Measurements from ENCODE around the gene CFAP90. TPM values are rescaled to one million over a fixed set of nuclear protein-coding genes. Genes with fewer than 3 reads are reported as not detected.
A peak's percentile ranks its signal among the peaks of the same experiment; 100 is the strongest.

Gene CFAP90
- total and polyA plus RNA-seq, 2 of the 8 experiments (the other 6 are each of a cell fraction or from before 2014, with no cell fraction given), result 0.39 to 0.92 TPM

GRCh38 chr5:7868773-7869473, 18.0 kb upstream of the CFAP90 start, which contains the start of the genes FASTKD3 and MTRR (continued):
- no peak for TF ChIP-seq TAF7 (optimal IDR thresholded peaks at IDR 0.05; ENCODE audit: borderline replicate concordance, low read depth, low read length)
- peak in 1 of 2 experiments; percentile 72; a peak in 1 of 4 replicates for TF ChIP-seq HDAC2 (IDR thresholded peaks at IDR 0.05; ENCODE audit: borderline replicate concordance in 1 of 2, low read depth in 2 of 2, low read length in 2 of 2)
- no peak for TF ChIP-seq RFX5 (IDR thresholded peaks at IDR 0.05; ENCODE audit: borderline replicate concordance, low read depth, low read length)
- TF ChIP-seq EP300 (IDR thresholded peaks at IDR 0.05; ENCODE audit: borderline replicate concordance in 1 of 2, low read depth in 2 of 2, low read length in 2 of 2), result no peak
- no peak for TF ChIP-seq GTF2F1 (IDR thresholded peaks at IDR 0.05; ENCODE audit: borderline replicate concordance, low read depth, low read length)
- TF ChIP-seq ATF3 (IDR thresholded peaks at IDR 0.05; ENCODE audit: insufficient read depth, low read depth, low read length), result no peak
- no peak for TF ChIP-seq HDAC6 (IDR thresholded peaks at IDR 0.05; ENCODE audit: low read depth, low read length)
- TF ChIP-seq ATF2 (IDR thresholded peaks at IDR 0.05; ENCODE audit: low read length), result no peak
- TF ChIP-seq CTBP2 (IDR thresholded peaks at IDR 0.05; ENCODE audit: borderline replicate concordance, insufficient read depth, insufficient read length, low read length), result no peak
- TF ChIP-seq MAFK (IDR thresholded peaks at IDR 0.05; ENCODE audit: low read depth, low read length), result no peak
- no peak for TF ChIP-seq CEBPB (IDR thresholded peaks at IDR 0.05; ENCODE audit: low read depth, low read length)
- no peak for TF ChIP-seq RNF2 (IDR thresholded peaks at IDR 0.05; ENCODE audit: borderline replicate concordance, low read depth, low read length, missing control alignments, poor library complexity, severe bottlenecking)
- TF ChIP-seq CBX8 (IDR thresholded peaks at IDR 0.05; ENCODE audit: borderline replicate concordance, low read depth, low read length), result no peak
- TF ChIP-seq CREB1 (IDR thresholded peaks at IDR 0.05), result peak; percentile 86
- TF ChIP-seq FOSL1 (IDR thresholded peaks at IDR 0.05; ENCODE audit: insufficient read depth, low read depth, low read length), result no peak
- TF ChIP-seq JUN (IDR thresholded peaks at IDR 0.05; ENCODE audit: low read depth, low read length), result no peak
- no peak for TF ChIP-seq SAP30 (IDR thresholded peaks at IDR 0.05; ENCODE audit: insufficient read depth, insufficient replicate concordance, low read length)
- TF ChIP-seq KDM4A (IDR thresholded peaks at IDR 0.05; ENCODE audit: low read depth, low read length, severe bottlenecking), result peak; percentile 99
- peak; percentile 47; the same call in 1 of the 2 replicates for TF ChIP-seq BACH1 (IDR thresholded peaks at IDR 0.05; ENCODE audit: low read length)
- no peak for TF ChIP-seq RXRA (IDR thresholded peaks at IDR 0.05; ENCODE audit: insufficient read depth, low read depth, low read length)
